K562 (cell line): ENCODE measurements around the gene MTOR. TPM values are rescaled to one million over a fixed set of nuclear protein-coding genes. Genes with fewer than 3 reads are reported as not detected.

Experiments
- BRD9 ChIP-seq: fragments of 450-650 bp; IDR thresholded peaks from 2 replicates; pipeline ENCODE4 v1.6.1; 2018; ENCODE audit warnings: low read depth; ENCODE audit not compliant: partially characterized antibody
- MGA ChIP-seq: fragments of 450-650 bp; IDR thresholded peaks from 2 replicates; pipeline ENCODE4 v1.6.1; 2016; ENCODE audit warnings: mild to moderate bottlenecking, moderate library complexity
- MIER1 ChIP-seq: fragments of 450-650 bp; IDR thresholded peaks from 2 replicates; pipeline ENCODE4 v1.6.1; 2016; ENCODE audit warnings: antibody characterized with exemption, mild to moderate bottlenecking, low read depth
- MTA2 ChIP-seq: fragments of 450-650 bp; IDR thresholded peaks from 2 replicates; pipeline ENCODE4 v1.6.1; 2016; ENCODE audit warnings: low read depth
- NONO ChIP-seq, 2 experiments: fragments of 200-400 bp in 1 of 2; fragments of 450-650 bp in 1 of 2; formaldehyde crosslinking in 1 of 2; IDR thresholded peaks; 2 replicates each; pipeline ENCODE4 v1.6.1; 2017; ENCODE audit warnings: low read depth in 2 of 2, mild to moderate bottlenecking in 2 of 2, moderate library complexity in 2 of 2, low read length in 1 of 2
- SMARCE1 ChIP-seq: fragments of 450-650 bp; IDR thresholded peaks from 2 replicates; pipeline ENCODE4 v1.7.1; 2016; ENCODE audit warnings: mild to moderate bottlenecking
- TCFL5 ChIP-seq: fragments of 250-450 bp; sonication (Bioruptor Pico); conservative IDR thresholded peaks from 2 replicates; pipeline ENCODE4 v1.6.1; 2021; ENCODE audit warnings: mild to moderate bottlenecking, moderate library complexity, matching md5 sums
- USF1 ChIP-seq: sonication (generic); formaldehyde crosslinking; IDR thresholded peaks from 2 replicates; pipeline ENCODE4 v1.9.0; 2022; ENCODE audit warnings: mild to moderate bottlenecking, missing genetic modification reagents
- XRCC3 ChIP-seq: fragments of 450-650 bp; IDR thresholded peaks from 2 replicates; pipeline ENCODE4 v1.6.1; 2017; ENCODE audit warnings: mild to moderate bottlenecking, moderate library complexity
- ZNF764 ChIP-seq: fragments of 250-450 bp; sonication (Bioruptor Pico); IDR thresholded peaks from 2 replicates; pipeline ENCODE4 v1.4.0; 2020; ENCODE audit warnings: low read depth, mild to moderate bottlenecking, moderate library complexity
- polyA plus RNA-seq, 8 experiments: library from polyadenylated mRNA; depleted of rRNA in 4 of 8; stranded (reverse) in 5 of 8; unstranded in 3 of 8; fragments of >200 nt; fragmentation: Nextera tagmentation in 2 of 8; fragmentation: Illumina TruSeq in 1 of 8; extraction: Ambion mirVana in 2 of 8; extraction: Trizol in 1 of 8; gene quantifications; 2 replicates each; pipeline versions ENCODE4 v1.2.1 to v1.2.3, GENCODE V29; 2011 to 2014; ENCODE audit warnings: inconsistent platforms in 1 of 8, missing spikeins in 1 of 8
- total RNA-seq, 7 experiments: library from RNA; depleted of rRNA in 6 of 7; stranded (reverse); fragments of >200 nt in 6 of 7; fragmentation: Illumina TruSeq in 2 of 7; extraction: Trizol in 2 of 7; gene quantifications; 2 replicates each; pipeline versions ENCODE4 v1.2.1 to v1.2.3, GENCODE V29; 2011 to 2021; ENCODE audit warnings: low replicate concordance in 1 of 7

Gene MTOR
- total and polyA plus RNA-seq, 9 of the 15 experiments (the other 6 are each of a cell fraction or from before 2014, with no cell fraction given), result 11.4 to 71.4 (median 52.2) TPM

GRCh38 chr1:11188858-11189451, 73.4 kb downstream of the MTOR start, which contains the start of gene ANGPTL7 (continued):
- TF ChIP-seq MGA (no peak), NONO (IDR thresholded peaks at IDR 0.05; ENCODE audit: low read depth in 2 of 2, low read length in 1 of 2) (no peak), USF1 (no peak), MIER1 (no peak), MTA2 (no peak), BRD9 (no peak), SMARCE1 (no peak), XRCC3 (no peak), TCFL5 (no peak), ZNF764 (CRISPR knock-in tag) (no peak)
